Lung (tissue), 12 donors: Measurements from ENCODE around the gene TLR1. TPM values are rescaled to one million over a fixed set of nuclear protein-coding genes. Genes with fewer than 3 reads are reported as not detected.

ENCODE experiments used
- ATAC-seq: fragments of 200-7000 bp; cut with Tn5 transposase; one replicate; pipeline ENCODE4 v1.9.1; 2020; ENCODE audit warnings: moderate number of reproducible peaks; ENCODE audit not compliant: insufficient read depth, low FRiP score
- DNase-seq, 3 donors: peaks; one replicate each; pipeline ENCODE4 v3.0.0-alpha.2; 2013 to 2017
- H3K27ac ChIP-seq, 2 donors: one replicate each; pipeline ENCODE4 v1.5.1; 2013; ENCODE audit warnings: mild to moderate bottlenecking in 2 of 2, moderate library complexity in 2 of 2, control low read depth in 1 of 2, inconsistent platforms in 1 of 2, low read depth in 1 of 2, low read length in 1 of 2
- H3K27me3 ChIP-seq, 3 donors: one replicate each; pipeline ENCODE4 v1.5.1; 2013; ENCODE audit warnings: low read length in 2 of 3; ENCODE audit not compliant: control insufficient read depth in 3 of 3, insufficient read depth in 3 of 3
- H3K36me3 ChIP-seq, 4 donors: one replicate each; pipeline ENCODE4 v1.5.1; 2013; ENCODE audit warnings: low read length in 4 of 4, mild to moderate bottlenecking in 1 of 4, moderate library complexity in 1 of 4; ENCODE audit not compliant: control insufficient read depth in 4 of 4, insufficient read depth in 4 of 4
- H3K4me1 ChIP-seq, 5 donors: one replicate each; pipeline ENCODE4 v1.5.1; 2013; ENCODE audit warnings: low read length in 5 of 5, mild to moderate bottlenecking in 2 of 5, moderate library complexity in 1 of 5; ENCODE audit not compliant: control insufficient read depth in 5 of 5, insufficient read depth in 5 of 5
- H3K4me3 ChIP-seq: one replicate; pipeline ENCODE4 v1.5.1; 2013; ENCODE audit warnings: mild to moderate bottlenecking, control low read depth, moderate library complexity
- H3K9ac ChIP-seq, 2 donors: one replicate each; pipeline ENCODE4 v1.5.1; 2013; ENCODE audit warnings: low read length in 2 of 2, control low read depth in 1 of 2; ENCODE audit not compliant: insufficient read depth in 1 of 2
- H3K9me3 ChIP-seq, 4 donors: one replicate each; pipeline ENCODE4 v1.5.1; 2013; ENCODE audit warnings: low read length in 3 of 4, mild to moderate bottlenecking in 1 of 4, moderate library complexity in 1 of 4; ENCODE audit not compliant: control insufficient read depth in 4 of 4, insufficient read depth in 3 of 4
- CTCF ChIP-seq: IDR thresholded peaks from 2 replicates; pipeline ENCODE4 v1.5.1; 2012; ENCODE audit warnings: mild to moderate bottlenecking; ENCODE audit errors: control extremely low read depth, extremely low read depth
- WGBS, 2 donors: extraction: QIAGEN DNeasy Blood & Tissue Kit; methylation state at CpG; one replicate each; pipeline ENCODE4 v1.1.7; 2013; 5-methylcytosine and 5-hydroxymethylcytosine counted together
- polyA plus RNA-seq, 2 donors: library from polyadenylated mRNA; stranded (reverse); fragments of 200-250 nt; gene quantifications; one replicate each; pipeline ENCODE4 v1.2.1, GENCODE V29; 2013
- total RNA-seq, 2 donors: library from RNA; depleted of rRNA in 1 of 2; stranded (reverse); fragments of >200 nt in 1 of 2; gene quantifications; one replicate each; pipeline ENCODE4 v1.2.1, GENCODE V29; 2014 to 2021
- donor health status: control.
- donor health status: control.
- donor health status: Bipolar disorder and iron deficiency.
- donor health status: healthy.
- donor health status: DM: yes; HTN: yes; CAD: no.

TLR1 gene
- total and polyA plus RNA-seq, 4 donors: 2.4 to 31.4 (median 25.3) TPM

DNA sequence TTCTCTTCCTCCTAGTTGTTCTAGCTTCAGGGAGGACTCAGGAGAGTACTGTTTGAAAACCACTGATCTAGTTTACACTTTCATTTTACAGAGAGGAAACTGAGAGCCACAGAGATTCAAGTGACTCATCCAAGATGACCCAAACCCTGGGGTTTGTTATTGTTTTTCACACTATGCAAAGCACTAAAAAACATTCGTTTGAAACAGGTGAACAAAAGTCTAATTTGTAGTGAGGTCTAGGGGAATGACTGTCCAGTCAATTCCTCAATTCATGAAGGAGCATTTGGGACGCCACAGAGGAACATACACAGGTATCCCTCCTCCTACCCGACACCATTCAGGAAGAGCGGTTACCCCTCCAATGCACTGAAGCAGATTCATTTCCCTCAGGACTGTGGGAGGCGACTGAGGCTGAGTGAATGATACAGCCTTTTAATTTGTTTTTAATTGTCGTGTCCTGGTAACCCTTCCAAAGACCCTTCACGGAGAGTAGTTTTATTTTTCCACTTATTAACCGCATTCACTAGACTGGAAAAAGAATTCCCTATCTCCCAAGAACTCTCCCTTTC lies 52.1 kb downstream of the TLR1 start:
- no peaks in the 10 kb centered on the region for H3K27me3 ChIP-seq
- no peak for TF ChIP-seq CTCF
- ATAC-seq: peak; percentile 21
- peaks cover 0 to 5% (median 2%) of the 10 kb centered on the region in 4 donors for H3K9me3 ChIP-seq
- no peak for DNase-seq
- 71 to 84% methylated on average over 8 of the region's 8 CpGs for WGBS, 2 donors
- no peak overlapping the region for H3K4me3 ChIP-seq
- H3K4me1 ChIP-seq: peaks cover 5 to 13% (median 9%) of the 10 kb centered on the region in 5 donors
- peak overlapping the region in 1 of 2 donors; percentile 26 for H3K27ac ChIP-seq
- no peaks in the 10 kb centered on the region for H3K36me3 ChIP-seq
- H3K9ac ChIP-seq: peak overlapping the region in 1 of 2 donors; percentile 33

GRCh38 chr4:38751341-38752010 lies 53.1 kb downstream of the TLR1 start:
- H3K9me3 ChIP-seq: peaks cover 0 to 6% (median 2%) of the 10 kb centered on the region in 4 donors
- peaks cover 5 to 13% (median 9%) of the 10 kb centered on the region in 5 donors for H3K4me1 ChIP-seq
- H3K27me3 ChIP-seq: no peaks in the 10 kb centered on the region
- no peak overlapping the region for H3K4me3 ChIP-seq
- ATAC-seq: no peak
- peak overlapping the region in 1 of 2 donors; percentile 3 for H3K9ac ChIP-seq
- 87 to 88% methylated on average over 13 of the region's 13 CpGs for WGBS, 2 donors
- no peaks in the 10 kb centered on the region for H3K36me3 ChIP-seq
- no peak overlapping the region for H3K27ac ChIP-seq
- no peak for DNase-seq
- no peak for TF ChIP-seq CTCF

DNA sequence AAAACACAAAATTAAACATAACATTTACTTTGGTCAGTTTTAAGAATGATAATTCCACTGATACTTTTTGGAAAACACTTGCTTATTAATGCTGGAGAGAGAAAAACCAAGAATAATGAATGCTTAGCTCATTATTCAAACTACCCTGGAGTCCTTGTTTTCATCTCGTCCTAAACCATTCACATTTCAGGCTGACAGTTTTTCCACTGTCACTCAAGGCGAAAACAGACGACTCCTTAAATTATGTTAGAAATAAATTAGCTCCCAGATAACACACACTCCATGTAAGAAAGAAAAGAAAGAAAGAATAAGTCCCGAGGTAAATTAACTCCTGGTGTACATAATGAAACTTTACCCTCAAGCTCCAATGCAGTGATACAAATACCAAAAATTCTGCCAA lies 55.3 kb downstream of the TLR1 start:
- H3K27ac ChIP-seq: no peak overlapping the region
- DNase-seq: no peak
- no peaks in the 10 kb centered on the region for H3K27me3 ChIP-seq
- no peak for TF ChIP-seq CTCF
- no peaks in the 10 kb centered on the region for H3K36me3 ChIP-seq
- H3K4me1 ChIP-seq: peaks cover 5 to 13% (median 9%) of the 10 kb centered on the region in 5 donors
- H3K9ac ChIP-seq: no peak overlapping the region
- H3K9me3 ChIP-seq: peaks cover 0 to 6% (median 2%) of the 10 kb centered on the region in 4 donors
- no peak for ATAC-seq
- 87 to 96% methylated on average over 4 of the region's 4 CpGs for WGBS, 2 donors
- no peak overlapping the region for H3K4me3 ChIP-seq
